Measurements from ENCODE around the gene PRELID3B. TPM values are rescaled to one million over a fixed set of nuclear protein-coding genes. Genes with fewer than 3 reads are reported as not detected.

PRELID3B gene
- total and polyA plus RNA-seq, 10 of the 15 experiments (the other 5 are each of a cell fraction or from before 2014, with no cell fraction given): 72.5 to 151 (median 124) TPM

- TF ChIP-seq RELB (IDR thresholded peaks at IDR 0.05; ENCODE audit: low read depth) (0 out of 2 replicates have a peak, but pooled peaks have one; percentile 17), POLR2AphosphoS2 (IDR thresholded peaks at IDR 0.05; ENCODE audit: low read depth, low read length) (no peak), NBN (IDR thresholded peaks at IDR 0.05) (0 out of 2 replicates have a peak, but pooled peaks have one; percentile 17), ZNF687 (IDR thresholded peaks at IDR 0.05) (peak; percentile 60; the same call in 1 of the 2 replicates), YBX1 (IDR thresholded peaks at IDR 0.05) (no peak), ATF2 (IDR thresholded peaks at IDR 0.05; ENCODE audit: low read length) (no peak), TAF1 (IDR thresholded peaks at IDR 0.05; ENCODE audit: borderline replicate concordance, low read depth, low read length) (0 out of 2 replicates have a peak, but pooled peaks have one; percentile 10), ZNF274 (IDR thresholded peaks at IDR 0.05; ENCODE audit: insufficient read depth, insufficient read length) (no peak), CBX5 (IDR thresholded peaks at IDR 0.05; ENCODE audit: low read depth) (0 out of 2 replicates have a peak, but pooled peaks have one; percentile 15), LARP7 (IDR thresholded peaks at IDR 0.05) (peak; percentile 27), BRCA1 (IDR thresholded peaks at IDR 0.05; ENCODE audit: low read depth, low read length) (no peak), HDGF (IDR thresholded peaks at IDR 0.05) (0 out of 2 replicates have a peak, but pooled peaks have one; percentile 39), NR2F1 (conservative IDR thresholded peaks at IDR 0.05) (peak; percentile 93), SPI1 (IDR thresholded peaks at IDR 0.05; ENCODE audit: borderline replicate concordance, insufficient read depth, low read depth, low read length) (no peak), RELA (IDR thresholded peaks at IDR 0.05; ENCODE audit: borderline replicate concordance, partially characterized antibody) (no peak), GATAD2B (conservative IDR thresholded peaks at IDR 0.05; ENCODE audit: low read depth) (peak; percentile 76), POLR2AphosphoS5 (IDR thresholded peaks at IDR 0.05; ENCODE audit: low read length) (peak; percentile 51), SUPT20H (IDR thresholded peaks at IDR 0.05; ENCODE audit: borderline replicate concordance, control insufficient read depth, low read depth, low read length) (no peak), FOS (IDR thresholded peaks at IDR 0.05; ENCODE audit: borderline replicate concordance, extremely low read depth, insufficient read length) (no peak), SIN3A (IDR thresholded peaks at IDR 0.05; ENCODE audit: low read depth, low read length) (peak; percentile 61; the same call in 1 of the 2 replicates), DPF2 (IDR thresholded peaks at IDR 0.05) (peak; percentile 8; the same call in 1 of the 2 replicates), POLR2A (IDR thresholded peaks at IDR 0.05; ENCODE audit: low read depth, low read length) (peak; percentile 78), SIX5 (IDR thresholded peaks at IDR 0.05; ENCODE audit: low read depth, low read length, severe bottlenecking) (no peak), CEBPB (IDR thresholded peaks at IDR 0.05; ENCODE audit: borderline replicate concordance in 1 of 2, low read depth in 2 of 2, low read length in 2 of 2) (no peak), STAT1 (conservative IDR thresholded peaks at IDR 0.05) (no peak), MEF2A (IDR thresholded peaks at IDR 0.05; ENCODE audit: insufficient read depth, low read depth, low read length) (no peak)
These were observed at the start of gene PRELID3B (continued) for GRCh38 chr20:59042151-59042795.
